Left ventricle myocardium inferior (tissue), 1 donor: ENCODE measurements around the gene GBX1. TPM values are rescaled to one million over a fixed set of nuclear protein-coding genes. Genes with fewer than 3 reads are reported as not detected.

Experiments
- DNase-seq: peaks from one replicate; pipeline ENCODE4 v3.0.0-alpha.2; 2020
- H3K27ac ChIP-seq: fragments of 200-600 bp; replicated peaks from 2 replicates; pipeline ENCODE4 v1.8.0; 2021
- H3K27me3 ChIP-seq: fragments of 200-600 bp; 2 replicates; pipeline ENCODE4 v1.8.0; 2021; ENCODE audit warnings: low read depth
- H3K36me3 ChIP-seq: fragments of 200-600 bp; 2 replicates; pipeline ENCODE4 v1.8.0; 2021
- H3K4me1 ChIP-seq: fragments of 200-600 bp; 2 replicates; pipeline ENCODE4 v1.8.0; 2021
- H3K4me3 ChIP-seq: fragments of 200-600 bp; 2 replicates; pipeline ENCODE4 v1.8.0; 2021; ENCODE audit warnings: mild to moderate bottlenecking, moderate library complexity
- H3K9me3 ChIP-seq: fragments of 200-600 bp; replicated peaks from 2 replicates; pipeline ENCODE4 v1.8.0; 2021
- intact Hi-C: fragments of 100-400 bp; cut with micrococcal nuclease; formaldehyde crosslinking; loops from one replicate; pipeline ENCODE4 v1.11.0; 2022
- total RNA-seq: library from RNA; stranded (reverse); fragmentation: NEBNext Ultra II Directional; extraction: Animal tissue kit (Norgen Biotek cat#: 25700); gene quantifications from one replicate; pipeline ENCODE4 v1.2.1, GENCODE V29; 2021
- TF ChIP-seq, protein P1 (sequence below): fragments of 200-600 bp; IDR thresholded peaks from 2 replicates; pipeline ENCODE4 v1.8.0; 2021; ENCODE audit warnings: antibody characterized with exemption, mild to moderate bottlenecking, borderline replicate concordance
- donor health status: DM: no; HTN: yes; CAD: no; lungs with severe emphysema.

Gene GBX1
- total RNA-seq, 1 donor from 2014 or later, result 1.9 TPM

DNA sequence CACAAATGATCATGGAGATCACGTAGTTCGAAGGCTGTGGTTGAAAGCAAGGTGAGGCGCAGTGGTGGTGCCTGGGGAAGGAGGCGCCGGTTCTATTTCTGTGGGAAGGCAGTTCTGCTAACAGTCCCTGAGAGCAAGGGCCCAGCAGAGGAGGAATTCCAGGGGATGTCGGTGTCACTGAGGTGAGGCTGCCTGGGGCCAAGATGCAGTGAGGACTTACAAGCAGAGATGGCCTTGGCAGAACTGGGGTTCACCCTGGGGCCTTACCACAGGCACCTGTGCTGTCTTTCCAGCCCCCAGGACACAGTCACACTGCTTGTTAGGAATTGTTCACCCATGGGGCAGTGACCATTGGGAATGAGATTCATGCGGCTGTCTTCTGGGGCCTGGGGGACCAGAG is 26.7 kb downstream of the GBX1 start:
- DNase-seq, result no peak
- TF ChIP-seq, protein P1, sequence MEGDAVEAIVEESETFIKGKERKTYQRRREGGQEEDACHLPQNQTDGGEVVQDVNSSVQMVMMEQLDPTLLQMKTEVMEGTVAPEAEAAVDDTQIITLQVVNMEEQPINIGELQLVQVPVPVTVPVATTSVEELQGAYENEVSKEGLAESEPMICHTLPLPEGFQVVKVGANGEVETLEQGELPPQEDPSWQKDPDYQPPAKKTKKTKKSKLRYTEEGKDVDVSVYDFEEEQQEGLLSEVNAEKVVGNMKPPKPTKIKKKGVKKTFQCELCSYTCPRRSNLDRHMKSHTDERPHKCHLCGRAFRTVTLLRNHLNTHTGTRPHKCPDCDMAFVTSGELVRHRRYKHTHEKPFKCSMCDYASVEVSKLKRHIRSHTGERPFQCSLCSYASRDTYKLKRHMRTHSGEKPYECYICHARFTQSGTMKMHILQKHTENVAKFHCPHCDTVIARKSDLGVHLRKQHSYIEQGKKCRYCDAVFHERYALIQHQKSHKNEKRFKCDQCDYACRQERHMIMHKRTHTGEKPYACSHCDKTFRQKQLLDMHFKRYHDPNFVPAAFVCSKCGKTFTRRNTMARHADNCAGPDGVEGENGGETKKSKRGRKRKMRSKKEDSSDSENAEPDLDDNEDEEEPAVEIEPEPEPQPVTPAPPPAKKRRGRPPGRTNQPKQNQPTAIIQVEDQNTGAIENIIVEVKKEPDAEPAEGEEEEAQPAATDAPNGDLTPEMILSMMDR, result no peak
- intact Hi-C loops, result no loop called here
- Histone ChIP-seq H3K4me1 (peaks cover 46% of the 10 kb centered on the region), H3K4me3 (no peak overlapping the region), H3K36me3 (peaks cover 34% of the 10 kb centered on the region), H3K9me3 (no peaks in the 10 kb centered on the region), H3K27me3 (no peaks in the 10 kb centered on the region), H3K27ac (no peak overlapping the region)

DNA sequence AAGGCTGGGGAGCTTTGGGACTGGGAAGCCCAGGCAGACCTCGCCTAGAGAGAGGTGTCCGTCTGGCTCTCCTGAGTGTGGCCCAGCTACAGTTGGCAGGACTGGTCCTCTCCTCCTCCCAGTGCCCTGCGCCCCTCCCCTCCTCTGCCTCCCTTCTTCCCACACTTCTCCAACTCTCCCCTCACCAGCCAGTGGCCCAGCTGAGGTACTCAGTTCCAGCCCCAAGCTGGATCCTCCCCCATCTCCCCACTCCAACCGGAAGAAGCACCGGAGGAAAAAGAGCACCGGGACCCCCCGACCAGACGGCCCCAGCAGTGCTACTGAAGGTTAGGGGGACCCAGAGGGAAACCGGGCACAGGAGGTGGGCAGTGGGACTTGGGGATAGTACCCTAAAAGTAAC is 27.7 kb downstream of the GBX1 start:
- TF ChIP-seq, protein P1, result no peak
- H3K27me3 ChIP-seq, result no peaks in the 10 kb centered on the region
- H3K27ac ChIP-seq, result no peak overlapping the region
- intact Hi-C loops, result no loop called here
- peaks cover 43% of the 10 kb centered on the region for H3K36me3 ChIP-seq
- no peak overlapping the region for H3K4me3 ChIP-seq
- peaks cover 52% of the 10 kb centered on the region for H3K4me1 ChIP-seq
- no peaks in the 10 kb centered on the region for H3K9me3 ChIP-seq
- no peak for DNase-seq

DNA sequence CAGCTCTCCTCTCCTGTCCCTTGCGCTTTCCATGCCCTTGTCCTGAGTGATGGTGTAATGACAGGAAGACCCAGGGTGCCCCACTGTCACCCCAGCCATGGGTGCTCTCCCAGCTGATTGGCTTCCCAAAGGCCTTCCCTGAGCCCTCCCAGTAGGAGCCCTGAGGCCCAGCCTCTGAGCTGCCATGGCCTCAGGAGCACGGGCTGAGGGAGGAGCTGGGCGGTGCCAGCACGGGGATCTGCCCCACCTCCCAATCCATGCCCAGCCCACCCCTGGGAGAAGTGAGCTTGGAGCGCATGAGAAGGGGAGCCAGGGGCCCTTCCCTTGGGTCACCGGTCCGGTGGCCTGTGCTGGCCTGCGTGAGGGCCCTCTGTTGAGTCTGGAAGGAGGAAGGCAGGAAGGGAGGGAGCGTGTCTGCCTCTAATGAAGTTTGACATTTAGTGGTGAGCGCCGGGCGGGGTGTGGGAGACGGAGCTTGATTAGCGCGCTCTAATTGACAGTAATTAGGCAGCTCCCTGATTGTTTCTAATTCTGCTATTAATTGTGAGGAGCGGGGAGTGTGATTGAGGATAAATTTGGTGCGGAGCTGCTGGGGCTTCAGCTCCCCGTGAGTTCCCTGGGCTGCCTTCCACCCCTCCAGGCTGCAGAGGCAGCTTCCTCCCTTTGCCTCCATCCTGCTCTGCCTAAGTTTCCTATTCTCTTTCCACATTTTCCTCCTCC is 28.3 kb downstream of the GBX1 start:
- Histone ChIP-seq H3K27ac (no peak overlapping the region), H3K36me3 (peaks cover 47% of the 10 kb centered on the region), H3K27me3 (no peaks in the 10 kb centered on the region), H3K9me3 (no peaks in the 10 kb centered on the region), H3K4me1 (peaks cover 58% of the 10 kb centered on the region), H3K4me3 (no peak overlapping the region)
- DNase-seq, result no peak
- intact Hi-C loops, result no loop called here
- TF ChIP-seq, protein P1, result no peak

DNA sequence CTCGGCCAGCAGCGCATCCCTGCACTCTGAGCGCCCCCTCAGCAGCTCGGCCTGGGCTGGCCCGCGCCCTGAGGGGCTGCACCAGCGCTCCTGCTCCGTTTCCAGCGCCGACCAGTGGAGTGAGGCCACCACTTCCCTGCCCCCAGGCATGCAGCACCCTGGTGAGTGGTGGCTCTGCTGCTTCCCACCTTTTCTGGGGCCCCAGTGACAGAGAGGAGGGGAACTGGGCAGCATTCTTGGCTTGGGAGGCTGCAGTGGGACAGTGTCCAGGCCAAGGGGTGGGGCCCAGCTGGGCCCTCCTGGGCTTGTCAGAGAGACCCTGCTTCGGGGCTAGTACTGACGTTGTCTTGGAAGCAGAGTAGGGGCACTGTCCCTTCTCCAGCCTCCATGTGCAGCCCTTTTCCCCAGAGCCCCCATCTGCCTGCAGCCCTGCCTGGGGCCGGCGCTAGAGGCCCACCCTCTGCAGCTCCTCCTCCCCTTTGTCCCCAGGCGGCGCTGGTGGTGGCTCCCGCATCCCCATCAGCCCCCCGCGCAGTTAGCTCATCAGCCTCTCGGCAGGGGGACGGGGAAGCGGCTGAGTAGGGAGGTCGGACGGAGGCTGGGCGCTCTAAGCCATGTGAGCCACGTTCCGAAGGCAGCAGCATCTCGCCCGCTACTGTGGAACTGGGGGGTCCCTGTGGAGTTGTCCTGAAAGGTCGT is 29.2 kb downstream of the GBX1 start:
- TF ChIP-seq, protein P1, result no peak
- Histone ChIP-seq H3K27me3 (no peaks in the 10 kb centered on the region), H3K27ac (peak overlapping the region; percentile 56), H3K4me3 (no peak overlapping the region), H3K9me3 (no peaks in the 10 kb centered on the region), H3K4me1 (peaks cover 64% of the 10 kb centered on the region), H3K36me3 (peaks cover 46% of the 10 kb centered on the region)
- DNase-seq, result no peak
- intact Hi-C loops, result no loop called here

DNA sequence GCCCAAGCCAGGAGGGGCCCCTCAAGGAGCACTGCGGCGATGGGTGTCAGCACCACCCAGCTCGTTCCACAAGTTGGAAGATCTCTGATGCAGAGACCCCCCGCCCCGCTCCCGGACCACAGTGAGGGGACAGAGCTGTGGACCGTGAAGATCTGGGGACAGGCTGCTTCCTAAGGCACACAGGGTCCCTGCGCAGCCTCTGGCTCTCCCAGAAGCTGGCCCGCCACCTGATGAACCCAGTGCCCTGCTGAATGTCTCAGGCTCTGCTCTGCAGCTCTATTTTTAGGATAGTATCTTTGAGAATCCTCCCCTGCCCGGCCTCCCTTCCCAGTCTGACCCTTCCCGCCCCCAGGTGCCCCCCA is 29.7 kb downstream of the GBX1 start:
- peaks cover 51% of the 10 kb centered on the region for H3K36me3 ChIP-seq

More for the DNA sequence above, 29.7 kb downstream of the GBX1 start:
- no peaks in the 10 kb centered on the region for H3K9me3 ChIP-seq
- TF ChIP-seq, protein P1, result no peak
- H3K4me3 ChIP-seq, result no peak overlapping the region
- intact Hi-C loops, result no loop called here
- no peaks in the 10 kb centered on the region for H3K27me3 ChIP-seq
- peak; percentile 19 for DNase-seq
- peak overlapping the region; percentile 56 for H3K27ac ChIP-seq
- H3K4me1 ChIP-seq, result peaks cover 59% of the 10 kb centered on the region
